H9 (cell line): ENCODE results near the gene RCN1. TPM values are rescaled to one million over a fixed set of nuclear protein-coding genes. Genes with fewer than 3 reads are reported as not detected.

Experiments
- DNase-seq: peaks from one replicate; pipeline ENCODE4 v3.0.0-alpha.2; 2017
- H2AFZ ChIP-seq: one replicate; pipeline ENCODE4 v1.6.1; 2013; ENCODE audit warnings: mild to moderate bottlenecking, low read length, control low read depth, moderate library complexity
- H2AK5ac ChIP-seq: 2 replicates; pipeline ENCODE4 v1.6.1; 2013; ENCODE audit warnings: low read length, control low read depth, mixed read lengths; ENCODE audit not compliant: insufficient read length
- H2BK120ac ChIP-seq: one replicate; pipeline ENCODE4 v1.6.1; 2013; ENCODE audit warnings: low read depth, mild to moderate bottlenecking, low read length, control low read depth, inconsistent platforms; ENCODE audit not compliant: poor library complexity, severe bottlenecking
- H2BK12ac ChIP-seq: 2 replicates; pipeline ENCODE4 v1.6.1; 2013; ENCODE audit warnings: low read length, control low read depth, mixed read lengths, low read depth; ENCODE audit not compliant: insufficient read length
- H2BK15ac ChIP-seq: 2 replicates; pipeline ENCODE4 v1.6.1; 2013; ENCODE audit warnings: low read depth, low read length, control low read depth
- H2BK20ac ChIP-seq: one replicate; pipeline ENCODE4 v1.6.1; 2013; ENCODE audit warnings: low read depth, mild to moderate bottlenecking, low read length, control low read depth, inconsistent platforms; ENCODE audit not compliant: poor library complexity, severe bottlenecking
- H2BK5ac ChIP-seq: 2 replicates; pipeline ENCODE4 v1.6.1; 2013; ENCODE audit warnings: low read length, control low read depth, mixed read lengths; ENCODE audit not compliant: insufficient read length
- H3K14ac ChIP-seq: 2 replicates; pipeline ENCODE4 v1.6.1; 2013; ENCODE audit warnings: low read length, control low read depth; ENCODE audit not compliant: insufficient read depth
- H3K18ac ChIP-seq: 2 replicates; pipeline ENCODE4 v1.6.1; 2013; ENCODE audit warnings: low read depth, mild to moderate bottlenecking, mixed read lengths, low read length, control low read depth; ENCODE audit not compliant: insufficient read length
- H3K23ac ChIP-seq: 2 replicates; pipeline ENCODE4 v1.6.1; 2013; ENCODE audit warnings: low read length, control low read depth, mixed read lengths, low read depth; ENCODE audit not compliant: insufficient read length
- H3K23me2 ChIP-seq: 2 replicates; pipeline ENCODE4 v1.6.1; 2013; ENCODE audit warnings: low read depth, mild to moderate bottlenecking, mixed read lengths, low read length, control low read depth; ENCODE audit not compliant: insufficient read length, poor library complexity, severe bottlenecking
- H3K27ac ChIP-seq: 2 replicates; pipeline ENCODE4 v1.5.1; 2013; ENCODE audit warnings: low read length, control low read depth, mixed read lengths, low read depth; ENCODE audit not compliant: insufficient read length
- H3K27me3 ChIP-seq: 2 replicates; pipeline ENCODE4 v1.6.1; 2013; ENCODE audit warnings: low read length, control low read depth, inconsistent platforms; ENCODE audit not compliant: insufficient read depth
- H3K4ac ChIP-seq: 2 replicates; pipeline ENCODE4 v1.6.1; 2013; ENCODE audit warnings: low read depth, mild to moderate bottlenecking, control low read depth, inconsistent platforms, low read length, moderate library complexity
- H3K4me1 ChIP-seq: 2 replicates; pipeline ENCODE4 v1.6.1; 2013; ENCODE audit warnings: low read length, control low read depth, inconsistent platforms; ENCODE audit not compliant: insufficient read depth
- H3K4me2 ChIP-seq: 2 replicates; pipeline ENCODE4 v1.6.1; 2013; ENCODE audit warnings: low read length, control low read depth, mixed read lengths; ENCODE audit not compliant: insufficient read length, insufficient read depth
- H3K56ac ChIP-seq: 2 replicates; pipeline ENCODE4 v1.6.1; 2013; ENCODE audit warnings: low read depth, mild to moderate bottlenecking, mixed read lengths, low read length, control low read depth; ENCODE audit not compliant: insufficient read length
- H3K79me1 ChIP-seq: 2 replicates; pipeline ENCODE4 v1.6.1; 2013; ENCODE audit warnings: low read depth, mild to moderate bottlenecking, moderate library complexity, low read length, control low read depth, inconsistent platforms; ENCODE audit not compliant: insufficient read depth, poor library complexity, severe bottlenecking
- H3K79me2 ChIP-seq: 2 replicates; pipeline ENCODE4 v1.6.1; 2013; ENCODE audit warnings: low read length, control low read depth, inconsistent platforms; ENCODE audit not compliant: insufficient read depth
- H3K9ac ChIP-seq: 2 replicates; pipeline ENCODE4 v1.6.1; 2013; ENCODE audit warnings: low read length, control low read depth, mixed read lengths; ENCODE audit not compliant: insufficient read length; ENCODE audit errors: extremely low read depth
- H3K9me3 ChIP-seq: one replicate; pipeline ENCODE4 v1.6.1; 2013; ENCODE audit warnings: low read depth, low read length, inconsistent platforms; ENCODE audit not compliant: control insufficient read depth
- H3T11ph ChIP-seq: one replicate; pipeline ENCODE4 v1.6.1; 2013; ENCODE audit warnings: mild to moderate bottlenecking, low read length, control low read depth, inconsistent platforms
- H4K20me1 ChIP-seq: one replicate; pipeline ENCODE4 v1.6.1; 2013; ENCODE audit not compliant: control insufficient read depth, insufficient read length, insufficient read depth
- H4K5ac ChIP-seq: 2 replicates; pipeline ENCODE4 v1.6.1; 2013; ENCODE audit warnings: low read depth, mild to moderate bottlenecking, mixed read lengths, low read length, control low read depth; ENCODE audit not compliant: insufficient read length
- H4K8ac ChIP-seq: replicated peaks from 2 replicates; pipeline ENCODE4 v1.6.1; 2013; ENCODE audit warnings: low read length, control low read depth, mixed read lengths, low read depth; ENCODE audit not compliant: insufficient read length
- H4K91ac ChIP-seq: 2 replicates; pipeline ENCODE4 v1.6.1; 2013; ENCODE audit warnings: low read depth, mild to moderate bottlenecking, moderate library complexity, mixed read lengths, low read length, control low read depth; ENCODE audit not compliant: insufficient read length
- H3K27ac Mint-ChIP-seq, 3 experiments: 2 replicates in 2 of 3; 3 replicates in 1 of 3; pipeline ENCODE4 v1.8.0; 2020 to 2021; ENCODE audit warnings: mixed read lengths in 3 of 3, mild to moderate bottlenecking in 1 of 3, moderate library complexity in 1 of 3
- H3K27me3 Mint-ChIP-seq: 2 replicates; pipeline ENCODE4 v1.8.0; 2021; ENCODE audit warnings: low read depth, mild to moderate bottlenecking, moderate library complexity, mixed read lengths
- H3K36me3 Mint-ChIP-seq, 3 experiments: 2 replicates in 2 of 3; 3 replicates in 1 of 3; pipeline ENCODE4 v1.8.0; 2020 to 2021; ENCODE audit warnings: low read depth in 3 of 3, mixed read lengths in 3 of 3; ENCODE audit not compliant: insufficient read depth in 1 of 3
- H3K4me1 Mint-ChIP-seq, 2 experiments: 2 replicates each; pipeline ENCODE4 v1.8.0; 2020; ENCODE audit warnings: mixed read lengths in 2 of 2
- H3K4me3 Mint-ChIP-seq, 2 experiments: 2 replicates in 1 of 2; 3 replicates in 1 of 2; pipeline ENCODE4 v1.8.0; 2020 to 2021; ENCODE audit warnings: mild to moderate bottlenecking in 2 of 2, mixed read lengths in 2 of 2, moderate library complexity in 1 of 2
- H3K9me3 Mint-ChIP-seq, 2 experiments: 2 replicates in 1 of 2; 3 replicates in 1 of 2; pipeline ENCODE4 v1.8.0; 2020; ENCODE audit warnings: mild to moderate bottlenecking in 2 of 2, mixed read lengths in 2 of 2, moderate library complexity in 1 of 2
- CTCF ChIP-seq: fragments of 200-600 bp; sonication (generic); conservative IDR thresholded peaks from 3 replicates; pipeline ENCODE4 v1.8.0; 2021; ENCODE audit warnings: antibody characterized with exemption, mild to moderate bottlenecking
- WGBS: extraction: QIAGEN DNeasy Blood & Tissue Kit; methylation state at CpG from one replicate; pipeline ENCODE4 v1.1.7; 2013; ENCODE audit warnings: missing lambda C conversion rate, low lambda C conversion rate, mixed read lengths; ENCODE audit not compliant: insufficient read length; ENCODE audit errors: extremely low coverage; 5-methylcytosine and 5-hydroxymethylcytosine counted together
- total RNA-seq: library from RNA; stranded (reverse); gene quantifications from 2 replicates; pipeline ENCODE4 v1.2.1, GENCODE V29; 2021

Gene RCN1
- total RNA-seq, 1 experiment from 2014 or later, result 109 TPM

- Histone ChIP-seq H3K9ac (no peak overlapping the region), H4K5ac (no peak overlapping the region), H2BK20ac (no peak overlapping the region), H2BK120ac (no peak overlapping the region), H2AK5ac (no peak overlapping the region), H3K27me3 (no peaks in the 10 kb centered on the region), H2BK12ac (no peak overlapping the region), H3K23ac (no peak overlapping the region), H2BK5ac (no peak overlapping the region), H2AFZ (no peak overlapping the region), H3K14ac (no peak overlapping the region), H4K91ac (no peak overlapping the region), H3K23me2 (no peaks in the 10 kb centered on the region), H3K4me2 (no peak overlapping the region), H3K79me2 (no peaks in the 10 kb centered on the region), H2BK15ac (no peak overlapping the region), H3K56ac (no peak overlapping the region), H4K8ac (no peak overlapping the region), H3K9me3 (no peaks in the 10 kb centered on the region), H3K4me1 (peaks cover 9% of the 10 kb centered on the region), H3K79me1 (no peaks in the 10 kb centered on the region), H3T11ph (no peak overlapping the region), H3K27ac (no peak overlapping the region), H3K18ac (no peak overlapping the region), H4K20me1 (no peaks in the 10 kb centered on the region), H3K4ac (no peak overlapping the region)
- Mint-ChIP-seq H3K4me3 (no peak overlapping the region), H3K27me3 (no peaks in the 10 kb centered on the region; the same call in 1 of the 2 replicates), H3K9me3 (no peaks in the 10 kb centered on the region; a peak in 1 of 5 replicates), H3K27ac (peak overlapping the region in 1 of 3 experiments; percentile 45; a peak in 1 of 7 replicates), H3K4me1 (peaks cover 21 to 25% of the 10 kb centered on the region in 2 experiments), H3K36me3 (no peaks in the 10 kb centered on the region)
- no peak for DNase-seq
- no CpG with 5 or more reads among the region's 4 CpGs for WGBS
- TF ChIP-seq CTCF, result no peak
Observed at GRCh38 chr11:32079553-32079952, 11.3 kb upstream of the RCN1 start.
